ENCODE results near the gene P3H2. TPM values are rescaled to one million over a fixed set of nuclear protein-coding genes. Genes with fewer than 3 reads are reported as not detected.

The P3H2 gene
- total RNA-seq, 2 donors from 2014 or later: 9.7 to 20.5 TPM

- intact Hi-C loops (cut with DNase I): no loop called here
- DNase-seq (ENCODE audit: low spot score): no peak
Observed at GRCh38 chr3:189941125-189941524, 179.6 kb downstream of the P3H2 start.

DNA sequence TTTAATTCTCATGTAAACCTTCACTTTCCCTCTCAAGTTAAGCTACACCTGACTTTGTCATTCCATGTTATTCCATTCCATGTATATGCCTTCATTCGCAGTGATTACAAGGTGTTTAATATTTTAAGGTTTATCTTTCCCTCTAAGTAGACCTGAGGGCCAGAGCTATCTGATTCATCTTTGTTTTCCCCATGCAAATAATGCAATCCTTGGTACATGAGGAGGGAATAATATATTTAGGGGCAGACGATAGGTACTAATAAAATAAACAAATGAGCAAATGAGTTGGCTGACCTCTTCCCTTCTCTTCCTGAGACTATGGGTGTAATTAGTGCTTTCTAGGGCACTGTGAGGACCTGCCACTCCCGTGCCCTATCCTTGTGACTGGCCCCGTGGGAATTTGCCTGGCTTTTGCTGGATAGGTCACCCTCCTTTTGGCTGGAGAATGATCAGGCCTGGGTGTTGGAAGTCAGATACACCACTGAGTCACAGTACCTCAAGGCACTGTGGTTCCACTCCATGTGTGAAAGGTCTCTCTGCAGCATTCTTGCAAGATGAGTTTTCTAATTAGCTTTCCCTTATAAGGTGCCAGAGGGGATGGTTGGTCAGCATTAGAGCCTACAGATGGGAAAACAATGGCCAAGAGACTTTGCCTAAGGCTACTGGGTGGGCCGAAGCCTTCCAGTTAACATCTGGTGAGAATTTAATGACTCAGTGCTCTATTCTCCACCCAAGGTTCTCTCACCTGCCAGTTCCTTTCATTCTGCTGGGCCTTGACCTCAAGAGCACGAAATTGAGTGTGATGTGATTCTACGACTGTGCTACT lies 183.2 kb downstream of the P3H2 start:
- intact Hi-C loops (cut with DNase I): no loop called here
- DNase-seq (ENCODE audit: low spot score): no peak

DNA sequence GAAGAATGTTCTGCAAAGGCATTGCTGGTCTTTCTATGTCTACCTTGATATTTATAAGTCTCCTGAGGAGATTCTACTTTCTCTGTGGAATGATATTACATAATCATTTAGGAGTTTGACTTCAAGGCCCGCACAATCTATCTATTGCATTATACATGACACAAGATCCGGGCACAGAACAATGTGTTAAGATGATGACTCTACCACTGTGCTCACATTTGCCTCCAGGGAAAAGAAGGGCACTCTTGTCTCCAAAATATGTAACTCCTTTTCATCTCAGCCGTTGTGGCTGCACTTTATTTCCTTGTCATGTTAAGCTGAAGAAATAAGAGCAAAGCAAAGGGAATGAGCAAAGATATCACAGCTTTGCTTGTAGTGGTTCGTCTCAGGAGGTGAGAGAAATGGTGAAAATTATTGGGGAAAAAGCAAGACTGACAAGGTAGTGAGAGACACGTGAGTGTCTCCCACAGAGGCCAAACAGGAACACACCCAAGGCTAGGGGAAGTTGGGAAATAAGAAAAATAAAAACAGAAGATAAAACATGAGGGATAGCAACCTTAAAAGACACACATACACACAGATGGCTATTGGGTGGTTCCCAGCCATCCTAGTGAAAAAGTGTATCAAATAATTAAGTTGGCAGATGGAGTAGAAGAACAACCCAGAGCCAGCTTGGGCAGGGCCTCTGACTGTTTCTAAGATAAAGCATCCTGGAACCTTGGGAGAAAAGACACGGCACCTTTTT lies 184.3 kb downstream of the P3H2 start:
- intact Hi-C loops (cut with DNase I): no loop called here
- DNase-seq (ENCODE audit: low spot score): no peak

DNA sequence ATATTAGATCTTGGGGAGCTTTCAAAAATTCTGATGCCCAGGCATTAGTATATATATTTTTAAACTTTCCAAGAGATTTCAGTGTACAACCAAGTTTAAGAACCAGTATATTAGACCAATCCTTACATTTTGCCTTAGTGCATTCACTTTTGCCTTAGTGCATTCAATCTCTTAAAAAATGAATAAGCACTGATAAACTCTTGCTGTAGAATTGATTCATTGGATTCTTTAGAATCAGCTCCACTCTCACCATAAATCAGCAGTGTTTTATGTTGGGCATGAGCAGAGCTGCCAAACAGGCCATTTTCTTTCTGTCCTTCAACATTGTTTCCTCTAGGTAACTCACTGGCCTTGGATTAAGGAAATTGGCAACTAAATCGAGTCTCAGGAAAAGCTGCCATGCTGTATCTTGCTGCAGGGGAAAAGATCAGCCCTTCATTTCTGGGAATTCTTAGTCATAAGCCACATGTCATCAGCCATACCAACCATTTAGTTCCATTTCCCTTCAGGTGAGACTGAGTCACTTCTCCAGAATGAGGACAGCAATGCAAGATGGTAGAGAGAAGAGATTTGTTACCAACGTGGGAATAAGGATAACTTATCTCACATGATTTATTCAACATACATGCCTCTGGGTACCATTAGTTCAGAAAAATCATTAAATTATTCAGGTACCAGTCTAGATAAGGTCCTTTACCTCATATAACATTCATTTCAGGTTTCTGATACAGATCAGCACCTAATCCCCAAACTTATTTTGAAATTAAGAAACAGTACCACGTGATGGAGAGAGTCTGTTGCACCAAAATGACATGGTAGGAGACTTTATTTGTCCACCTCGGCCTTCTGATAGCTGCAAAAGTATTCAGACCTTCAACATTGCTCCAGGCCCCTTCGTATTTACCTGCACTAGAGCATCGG lies 192.5 kb downstream of the P3H2 start:
- DNase-seq (ENCODE audit: low spot score): no peak
- intact Hi-C loops (cut with DNase I): no loop called here

- intact Hi-C loops (cut with DNase I): no loop called here
Observed at GRCh38 chr3:189921770-189922169, 198.9 kb downstream of the P3H2 start.

DNA sequence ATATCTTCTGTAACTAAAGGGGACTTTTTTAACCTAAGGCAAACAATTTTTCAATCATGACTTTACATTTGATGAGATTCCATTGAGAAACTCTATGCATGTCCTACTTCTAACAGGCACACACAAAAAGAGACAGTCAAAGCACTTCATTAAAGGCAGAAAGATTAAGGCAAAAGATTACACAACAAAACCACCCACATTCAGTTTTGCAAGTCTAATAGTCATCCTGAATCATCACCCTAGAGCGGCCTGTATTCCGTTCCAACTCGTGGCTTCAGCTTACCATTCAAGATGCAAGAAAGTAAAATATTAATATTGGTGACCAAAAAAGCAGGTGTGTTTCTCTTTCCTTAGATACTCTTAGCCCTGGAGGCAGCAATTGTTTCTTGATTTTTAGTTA lies 205.9 kb downstream of the P3H2 start:
- DNase-seq (ENCODE audit: low spot score): no peak
- intact Hi-C loops (cut with DNase I): no loop called here

More at GRCh38 chr3:189921770-189922169, 198.9 kb downstream of the P3H2 start:
- no peak for DNase-seq (ENCODE audit: low spot score)

- intact Hi-C loops (cut with DNase I): no loop called here
- no peak for DNase-seq (ENCODE audit: low spot score)
Observed at GRCh38 chr3:189911001-189911400, 209.7 kb downstream of the P3H2 start.

GRCh38 chr3:189909573-189909972 lies 211.1 kb downstream of the P3H2 start:
- DNase-seq (ENCODE audit: low spot score): no peak
- intact Hi-C loops (cut with DNase I): no loop called here

- intact Hi-C loops (cut with DNase I): no loop called here
- DNase-seq (ENCODE audit: low spot score): no peak
Observed at GRCh38 chr3:189909139-189909538, 211.6 kb downstream of the P3H2 start.

DNA sequence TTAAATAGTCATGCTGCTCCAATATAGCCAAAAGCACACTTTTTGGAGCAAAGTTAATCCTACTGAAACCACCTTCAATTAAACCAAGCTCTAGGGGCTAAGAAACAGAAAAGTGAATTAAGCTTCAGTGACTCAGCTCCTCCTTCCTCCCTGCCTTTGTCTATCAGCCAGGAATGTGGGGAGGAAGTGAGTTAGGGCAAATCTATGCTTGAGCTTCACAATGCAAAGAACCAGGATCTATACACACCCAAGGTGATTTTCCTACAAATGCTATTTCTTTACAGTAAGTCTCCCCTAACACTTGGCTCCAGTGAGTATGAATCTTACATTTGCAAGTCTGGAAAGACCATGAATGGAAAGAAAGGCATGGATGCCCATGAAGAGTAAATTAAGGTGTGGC lies 212.1 kb downstream of the P3H2 start:
- intact Hi-C loops (cut with DNase I): no loop called here
- no peak for DNase-seq (ENCODE audit: low spot score)

DNA sequence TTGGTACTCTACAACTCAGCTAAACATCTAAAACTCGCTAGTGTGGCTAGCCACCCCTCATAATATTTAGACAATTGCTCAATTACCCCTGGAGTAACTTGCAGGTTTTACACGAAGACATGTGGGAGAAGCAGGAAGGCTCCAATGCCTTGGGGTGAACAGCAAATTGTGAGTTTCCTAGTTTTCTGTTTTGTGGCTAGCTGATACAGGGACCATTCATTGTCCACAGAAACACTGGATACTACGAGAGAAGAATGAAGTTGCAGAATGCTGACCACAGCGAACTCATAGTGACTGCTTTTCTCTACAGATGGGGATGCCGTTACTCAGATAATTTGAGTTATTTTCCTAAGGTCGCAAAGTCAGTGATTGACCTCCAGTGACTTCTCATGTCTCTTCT lies 212.9 kb downstream of the P3H2 start:
- intact Hi-C loops (cut with DNase I): no loop called here
- DNase-seq (ENCODE audit: low spot score): no peak

Other genes with a start within 250 kb of the P3H2 start
- gene CLDN1, start 201.5 kb upstream of the P3H2 start, total RNA-seq: 1 to 10 TPM in 1 of 2 donors, under 1 TPM in 1; 0.46 to 1.1 TPM

Measured in posterior vena cava (tissue), 2 donors.